ENCODE results near the gene PLP2.
A peak's percentile ranks its signal among the peaks of the same experiment; 100 is the strongest.

Gene PLP2

GRCh38 chrX:49187526-49187925 is 15.8 kb downstream of the PLP2 start:
- no peak for DNase-seq

- no peak for DNase-seq
These were observed 16.9 kb downstream of the PLP2 start for GRCh38 chrX:49188468-49189076.

DNA sequence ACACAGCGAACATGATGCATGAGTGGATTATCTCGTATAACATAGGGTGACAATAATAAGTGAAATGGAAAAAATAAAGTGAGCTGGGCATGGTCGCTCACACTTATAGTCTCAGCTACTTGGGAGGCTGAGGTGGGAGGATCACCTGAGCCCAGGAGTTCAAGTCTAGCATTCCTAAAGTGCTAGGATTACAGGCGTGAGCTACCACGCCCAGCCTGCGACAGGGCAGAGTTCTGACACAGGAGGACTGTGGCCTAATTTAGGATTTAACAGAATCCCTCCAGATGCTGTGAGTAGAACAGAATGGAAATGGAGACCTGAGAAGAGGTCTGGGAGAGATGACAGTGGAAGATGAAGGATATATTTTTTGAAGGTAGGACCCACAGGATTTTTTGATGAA is 17.9 kb downstream of the PLP2 start:
- no peak for DNase-seq

GRCh38 chrX:49190821-49191573 is 19.3 kb downstream of the PLP2 start:
- DNase-seq: peak; percentile 75

DNA sequence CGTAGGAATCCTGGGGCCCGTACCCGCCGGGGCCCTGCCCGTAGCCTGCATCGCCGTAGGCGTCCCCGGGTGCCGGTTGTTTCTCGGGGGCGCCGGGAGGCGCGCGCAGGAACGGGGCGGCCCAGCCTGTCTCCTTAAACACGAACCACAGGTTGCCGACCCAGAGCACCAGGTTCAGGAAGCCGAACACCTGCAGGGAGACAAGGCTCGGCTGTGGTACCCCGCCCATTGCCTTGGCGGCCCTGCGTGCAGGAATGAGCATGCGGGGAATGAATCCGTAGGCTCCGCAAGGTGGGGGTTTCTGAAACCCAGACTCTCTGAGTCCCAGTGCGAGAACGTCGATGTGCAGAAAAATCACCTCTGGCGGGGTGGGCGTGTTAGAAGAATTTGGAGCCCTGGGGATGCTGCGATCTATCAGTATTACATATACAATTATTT is 19.9 kb downstream of the PLP2 start:
- DNase-seq: no peak

DNA sequence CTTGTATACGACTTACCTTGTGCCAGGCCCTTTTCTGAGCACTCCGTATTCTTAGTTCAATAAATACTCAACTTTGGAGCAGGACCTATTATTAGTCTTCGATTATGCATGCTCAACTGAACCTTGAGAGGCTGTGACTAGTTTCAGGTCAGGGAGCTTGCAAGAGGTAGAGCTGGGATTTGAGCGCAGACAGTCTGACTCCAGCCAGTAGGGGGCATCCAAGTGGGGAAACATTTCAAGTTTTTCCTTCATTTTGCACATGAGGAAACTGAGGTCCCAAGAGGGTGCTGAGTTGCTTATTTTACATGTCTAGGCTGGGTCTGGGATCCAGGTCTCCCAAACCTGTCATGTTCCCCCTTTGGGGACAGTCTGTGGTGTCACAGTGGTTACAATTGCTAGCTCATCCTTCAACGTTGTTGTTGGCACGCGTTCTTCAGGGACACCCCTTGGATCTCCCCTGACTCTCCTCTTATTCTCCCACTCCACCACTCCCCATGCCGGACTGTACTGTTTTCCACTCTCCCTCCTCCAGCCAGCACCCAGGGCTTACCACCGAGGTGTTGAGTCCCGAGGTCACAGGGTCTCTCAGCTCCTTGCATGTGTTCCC is 21.1 kb downstream of the PLP2 start:
- no peak for DNase-seq

- no peak for DNase-seq
These were observed 21.9 kb downstream of the PLP2 start for GRCh38 chrX:49193542-49193964.

- no peak for DNase-seq
These were observed 25.9 kb downstream of the PLP2 start for GRCh38 chrX:49197543-49198087.

GRCh38 chrX:49198540-49199314 is 27.0 kb downstream of the PLP2 start:
- DNase-seq: no peak

GRCh38 chrX:49199315-49199595 is 27.6 kb downstream of the PLP2 start:
- no peak for DNase-seq

DNA sequence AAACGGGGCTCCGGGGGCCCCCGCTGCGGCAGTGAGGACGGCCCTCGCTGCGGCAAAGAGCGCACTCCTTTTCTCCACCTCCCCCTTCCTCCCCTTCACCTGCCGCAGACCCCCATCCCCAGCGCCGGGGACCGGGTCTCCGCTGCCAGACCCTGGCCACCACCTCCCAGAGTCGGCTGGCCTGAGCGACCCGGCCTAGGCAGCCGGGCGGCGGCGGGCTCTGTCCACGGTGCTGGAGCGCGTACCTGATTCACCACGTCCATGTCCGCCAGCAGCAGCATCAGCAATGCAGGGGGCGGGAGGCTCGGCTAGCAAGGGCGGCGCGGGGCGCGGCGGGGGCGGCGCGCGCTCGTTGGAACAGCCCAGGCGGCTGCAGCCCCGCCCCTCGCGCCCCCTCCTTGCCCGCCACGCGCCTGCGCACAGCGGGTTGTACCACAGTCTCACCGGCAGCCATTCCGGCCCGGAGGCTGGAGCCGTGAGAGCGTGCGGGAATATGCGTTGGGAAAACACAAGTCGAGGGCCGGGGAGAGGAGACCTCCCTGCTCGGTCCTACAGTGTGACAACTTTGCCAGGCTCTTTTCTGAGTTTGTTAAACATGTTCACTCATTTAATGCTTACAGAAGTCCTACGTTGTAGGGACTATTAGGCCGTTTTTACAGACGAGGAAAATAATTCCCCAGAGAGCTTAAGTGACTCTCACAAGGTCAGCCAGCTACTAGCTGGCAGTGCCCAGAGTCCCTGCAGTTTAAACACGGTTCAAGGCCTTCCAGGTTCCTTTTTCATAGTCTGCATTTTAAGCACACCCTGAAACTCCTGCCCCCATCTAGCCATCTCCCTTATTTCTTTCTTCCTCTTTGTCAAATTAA is 28.4 kb downstream of the PLP2 start, which contains the start of gene SYP:
TSS of gene SYP (minus strand) at position 288 of the 866 bp plus-strand sequence. CDS start at position 281, 7 bp downstream.
- peak; percentile 87 for DNase-seq

GRCh38 chrX:49202022-49202421 is 30.3 kb downstream of the PLP2 start:
- DNase-seq: no peak

GRCh38 chrX:49203536-49203935 is 31.8 kb downstream of the PLP2 start:
- no peak for DNase-seq

GRCh38 chrX:49204017-49204416 is 32.3 kb downstream of the PLP2 start:
- DNase-seq: no peak

DNA sequence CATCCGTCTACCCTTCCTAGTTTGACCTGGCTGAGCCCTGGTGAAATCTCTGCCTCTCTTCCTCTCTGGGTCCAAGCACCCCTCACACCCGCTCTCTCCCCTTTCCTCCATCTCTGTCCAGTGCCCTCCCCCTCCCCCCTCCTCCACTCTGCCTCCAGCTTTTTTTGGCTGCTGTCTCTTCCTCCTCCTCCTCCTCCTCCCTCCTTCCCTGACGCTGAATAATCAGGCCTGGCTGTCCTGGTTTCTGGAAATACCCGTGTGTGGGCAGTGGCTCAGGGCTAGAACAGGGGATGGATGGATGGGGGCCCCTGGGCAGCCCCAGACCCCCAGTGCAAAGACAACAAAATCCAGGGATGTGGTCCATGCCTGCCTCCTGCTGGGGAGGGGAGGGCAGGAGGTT is 33.0 kb downstream of the PLP2 start:
- DNase-seq: no peak

GRCh38 chrX:49205443-49205842 is 33.7 kb downstream of the PLP2 start:
- DNase-seq: no peak

DNA sequence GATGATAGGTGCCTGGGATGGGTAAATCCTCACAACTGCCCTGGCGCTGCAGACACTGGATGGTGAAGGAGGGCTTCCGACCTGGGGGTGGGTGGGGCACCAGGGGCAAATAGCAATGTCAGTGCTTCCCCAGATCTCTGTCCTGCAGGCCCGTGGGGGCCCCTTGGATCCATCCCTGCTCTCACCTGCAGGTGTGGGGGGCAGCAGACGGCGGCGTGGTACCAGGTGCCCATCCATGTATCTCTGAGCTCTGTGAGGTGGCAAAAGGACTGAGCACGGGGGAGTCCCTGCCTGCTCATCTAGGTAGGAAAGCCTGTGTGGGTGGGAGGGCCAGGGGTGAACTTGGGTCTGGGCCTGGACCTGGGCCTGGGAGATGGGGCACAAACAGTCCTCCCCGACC is 34.8 kb downstream of the PLP2 start:
- no peak for DNase-seq

- DNase-seq: no peak
These were observed 36.7 kb downstream of the PLP2 start for GRCh38 chrX:49208399-49208798.

- DNase-seq: no peak
These were observed 37.9 kb downstream of the PLP2 start for GRCh38 chrX:49209434-49210251.

GRCh38 chrX:49210406-49210805 is 38.7 kb downstream of the PLP2 start:
- no peak for DNase-seq

DNA sequence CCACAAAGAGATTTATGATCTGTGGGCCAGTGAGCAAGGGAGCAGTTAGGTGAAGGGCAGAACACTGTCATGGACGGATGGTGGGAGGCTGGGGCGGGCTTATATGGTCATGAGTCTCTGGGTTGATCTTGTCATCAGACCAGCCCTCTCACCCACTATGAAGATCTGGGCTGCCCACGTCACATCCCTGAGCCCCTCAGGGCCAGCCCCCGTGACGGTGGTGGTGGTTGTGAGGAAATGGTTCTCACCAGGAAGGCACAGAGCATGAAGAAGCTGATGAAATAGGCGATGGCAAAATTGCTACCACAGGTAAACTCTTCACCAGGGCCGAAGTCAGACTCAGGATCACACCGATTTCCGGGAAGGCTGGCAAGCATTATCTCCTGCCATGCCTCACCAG is 39.4 kb downstream of the PLP2 start:
- DNase-seq: no peak

Data from activated CD4-positive, CD25-positive, alpha-beta regulatory T cell treated with anti-CD3 and anti-CD28 coated beads, Interleukin-2, amount 50 U/mL, for 72 hours (primary cell).